PFSK-1 (cell line): ENCODE data around the gene PIP4P1. TPM values are rescaled to one million over a fixed set of nuclear protein-coding genes. Genes with fewer than 3 reads are reported as not detected.
A peak's percentile ranks its signal among the peaks of the same experiment; 100 is the strongest.

Experiments used
- FOXP2 ChIP-seq: optimal IDR thresholded peaks from 2 replicates; pipeline ENCODE3; 2011; ENCODE audit warnings: borderline replicate concordance, control low read depth, inconsistent platforms; ENCODE audit not compliant: insufficient read depth; ENCODE audit errors: extremely low read length, extremely low read depth
- POLR2AphosphoS5 ChIP-seq: IDR thresholded peaks from 2 replicates; pipeline ENCODE4 v1.6.1; 2012; ENCODE audit warnings: low read depth, mild to moderate bottlenecking, control low read depth, low read length, moderate library complexity
- SIN3A ChIP-seq: IDR thresholded peaks from 2 replicates; pipeline ENCODE4 v1.6.1; 2012; ENCODE audit warnings: mild to moderate bottlenecking, low read length, moderate library complexity, borderline replicate concordance; ENCODE audit not compliant: insufficient read depth
- TAF1 ChIP-seq: IDR thresholded peaks from 2 replicates; pipeline ENCODE4 v1.6.1; 2012; ENCODE audit warnings: low read length, control low read depth, borderline replicate concordance; ENCODE audit not compliant: insufficient read depth
- polyA plus RNA-seq: library from polyadenylated mRNA; unstranded; fragments of >200 nt; gene quantifications from one replicate; pipeline ENCODE4 v1.2.1, GENCODE V29; 2012; ENCODE audit warnings: low read depth, missing spikeins; ENCODE audit not compliant: insufficient read length
- TF ChIP-seq, protein P1 (sequence below), 2 experiments: IDR thresholded peaks; 2 replicates each; pipeline versions ENCODE4 v1.6.1 to v1.8.0; 2011 to 2012; ENCODE audit warnings: low read depth in 2 of 2, low read length in 2 of 2, control low read depth in 1 of 2, inconsistent platforms in 1 of 2, mild to moderate bottlenecking in 1 of 2, moderate library complexity in 1 of 2; ENCODE audit not compliant: insufficient read depth in 1 of 2

Gene PIP4P1
- polyA plus RNA-seq = 34.2 TPM

DNA sequence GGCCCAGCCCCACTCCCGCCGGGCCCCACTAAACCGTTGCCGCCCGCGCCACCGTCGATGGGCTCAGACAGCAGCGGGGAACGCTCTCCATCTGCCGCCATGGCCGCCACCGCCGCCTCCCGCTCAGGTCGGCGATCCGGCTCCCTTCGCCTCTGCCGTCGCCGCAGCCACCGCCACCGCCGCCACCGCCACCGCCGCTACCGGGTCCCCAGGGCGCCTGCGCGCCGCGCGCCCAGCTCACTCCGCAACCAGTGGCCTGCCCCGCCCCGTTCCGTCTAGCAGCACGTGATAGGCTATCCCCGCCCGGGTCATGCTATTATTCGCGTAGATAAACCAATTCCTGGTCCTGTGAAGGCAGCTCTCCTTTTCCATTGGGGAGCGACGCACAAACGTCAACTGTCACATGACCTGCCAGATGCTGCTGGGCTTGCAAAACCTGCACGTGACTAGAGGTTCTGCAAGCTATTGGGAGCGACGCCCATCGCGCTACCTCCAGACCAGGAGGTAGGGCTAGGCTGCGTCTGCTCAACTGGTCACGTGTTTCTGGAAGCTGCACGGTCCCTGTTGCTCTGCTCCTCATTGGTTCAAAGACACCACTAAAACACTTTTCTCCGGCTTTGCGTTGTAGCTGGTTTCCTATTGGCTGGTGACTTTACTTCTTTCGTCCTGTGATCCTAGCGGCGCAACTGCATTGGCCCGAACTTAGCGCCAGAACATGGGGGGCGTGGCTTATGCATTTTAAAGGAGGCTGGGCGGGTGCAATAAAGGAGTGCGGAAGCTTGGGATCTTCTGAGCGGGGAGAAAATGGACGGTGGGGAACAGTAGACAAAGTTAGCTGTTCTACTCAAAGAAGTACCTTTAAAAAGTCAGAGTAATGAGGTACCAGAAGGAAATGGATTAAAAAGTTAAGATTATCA is at the start of gene PIP4P1:
PIP4P1 (minus strand) TSS at position 210 of the 917 bp plus-strand sequence; CDS start at position 101, 109 bp downstream.
- TF ChIP-seq, protein P1, sequence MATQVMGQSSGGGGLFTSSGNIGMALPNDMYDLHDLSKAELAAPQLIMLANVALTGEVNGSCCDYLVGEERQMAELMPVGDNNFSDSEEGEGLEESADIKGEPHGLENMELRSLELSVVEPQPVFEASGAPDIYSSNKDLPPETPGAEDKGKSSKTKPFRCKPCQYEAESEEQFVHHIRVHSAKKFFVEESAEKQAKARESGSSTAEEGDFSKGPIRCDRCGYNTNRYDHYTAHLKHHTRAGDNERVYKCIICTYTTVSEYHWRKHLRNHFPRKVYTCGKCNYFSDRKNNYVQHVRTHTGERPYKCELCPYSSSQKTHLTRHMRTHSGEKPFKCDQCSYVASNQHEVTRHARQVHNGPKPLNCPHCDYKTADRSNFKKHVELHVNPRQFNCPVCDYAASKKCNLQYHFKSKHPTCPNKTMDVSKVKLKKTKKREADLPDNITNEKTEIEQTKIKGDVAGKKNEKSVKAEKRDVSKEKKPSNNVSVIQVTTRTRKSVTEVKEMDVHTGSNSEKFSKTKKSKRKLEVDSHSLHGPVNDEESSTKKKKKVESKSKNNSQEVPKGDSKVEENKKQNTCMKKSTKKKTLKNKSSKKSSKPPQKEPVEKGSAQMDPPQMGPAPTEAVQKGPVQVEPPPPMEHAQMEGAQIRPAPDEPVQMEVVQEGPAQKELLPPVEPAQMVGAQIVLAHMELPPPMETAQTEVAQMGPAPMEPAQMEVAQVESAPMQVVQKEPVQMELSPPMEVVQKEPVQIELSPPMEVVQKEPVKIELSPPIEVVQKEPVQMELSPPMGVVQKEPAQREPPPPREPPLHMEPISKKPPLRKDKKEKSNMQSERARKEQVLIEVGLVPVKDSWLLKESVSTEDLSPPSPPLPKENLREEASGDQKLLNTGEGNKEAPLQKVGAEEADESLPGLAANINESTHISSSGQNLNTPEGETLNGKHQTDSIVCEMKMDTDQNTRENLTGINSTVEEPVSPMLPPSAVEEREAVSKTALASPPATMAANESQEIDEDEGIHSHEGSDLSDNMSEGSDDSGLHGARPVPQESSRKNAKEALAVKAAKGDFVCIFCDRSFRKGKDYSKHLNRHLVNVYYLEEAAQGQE (IDR thresholded peaks at IDR 0.05; ENCODE audit: insufficient read depth in 1 of 2, low read depth in 2 of 2, low read length in 2 of 2) = no peak
- peak; percentile 57; the same call in 1 of the 2 replicates for TF ChIP-seq POLR2AphosphoS5
- TF ChIP-seq SIN3A = no peak
- TF ChIP-seq FOXP2 = no peak
- no peak for TF ChIP-seq TAF1

DNA sequence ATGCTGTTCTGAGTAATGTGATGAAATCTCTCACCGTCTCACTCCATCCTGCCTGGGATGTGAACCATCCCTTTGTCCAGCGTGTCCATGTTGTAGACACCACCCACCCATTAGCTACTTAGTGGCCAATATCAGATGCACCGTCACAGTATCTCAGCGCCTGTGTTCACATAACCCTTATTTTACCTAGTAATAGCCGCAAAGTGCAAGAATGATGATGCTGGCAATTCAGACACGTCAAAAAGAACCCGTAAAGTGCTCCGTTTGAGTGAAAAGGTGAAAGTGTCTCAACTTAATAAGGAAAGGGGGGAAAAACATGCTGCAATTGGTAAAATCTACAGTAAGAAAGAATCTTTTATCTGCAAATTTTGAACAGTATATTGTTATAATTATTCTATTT is 47.1 kb upstream of the PIP4P1 start:
- no peak for TF ChIP-seq FOXP2

GRCh38 chr14:20503898-20504297 is 42.7 kb upstream of the PIP4P1 start:
- TF ChIP-seq TAF1 (no peak), FOXP2 (no peak), POLR2AphosphoS5 (no peak), SIN3A (no peak)
- TF ChIP-seq, protein P1 (IDR thresholded peaks at IDR 0.05; ENCODE audit: insufficient read depth in 1 of 2, low read depth in 2 of 2, low read length in 2 of 2) = no peak

DNA sequence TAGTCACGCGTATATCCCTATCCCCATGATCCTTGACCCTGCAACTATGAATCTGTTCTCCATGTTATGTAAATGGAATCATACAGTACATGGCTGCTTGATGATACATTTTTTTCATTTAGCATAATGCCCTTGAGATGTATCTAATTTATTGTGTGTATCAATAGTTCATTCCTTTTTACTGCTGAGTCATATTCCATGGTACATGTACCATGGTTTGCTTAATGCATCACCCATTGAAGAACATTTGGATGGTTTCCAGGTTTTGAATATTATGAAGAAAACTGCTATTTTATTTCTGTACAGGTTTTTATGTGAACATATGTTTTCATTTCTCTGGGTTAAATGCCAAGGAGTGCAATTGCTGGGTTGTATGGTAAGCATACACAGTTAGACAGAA is 40.1 kb upstream of the PIP4P1 start:
- TF ChIP-seq POLR2AphosphoS5 (no peak), FOXP2 (no peak), TAF1 (no peak), SIN3A (no peak)
- TF ChIP-seq, protein P1 (IDR thresholded peaks at IDR 0.05; ENCODE audit: insufficient read depth in 1 of 2, low read depth in 2 of 2, low read length in 2 of 2) = no peak

DNA sequence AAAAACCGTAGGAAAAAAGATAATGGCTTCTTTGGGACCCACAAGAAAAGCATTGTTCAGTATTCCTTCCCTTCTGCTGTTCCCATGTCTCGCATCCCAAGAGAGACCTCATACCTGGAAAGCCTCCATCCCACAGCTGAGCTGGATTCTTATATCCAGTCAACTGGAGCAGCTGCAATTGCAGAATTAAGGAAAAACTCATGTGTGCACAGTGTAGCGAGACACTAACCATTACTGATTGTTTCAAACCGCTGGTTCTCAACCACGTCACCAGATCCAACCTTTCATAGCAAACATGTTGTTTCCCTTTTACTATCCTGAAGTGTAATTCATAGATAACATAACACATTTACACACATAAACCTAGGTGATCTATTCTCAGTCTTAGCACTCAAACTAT is 38.6 kb upstream of the PIP4P1 start:
- no peak for TF ChIP-seq TAF1
- no peak for TF ChIP-seq POLR2AphosphoS5
- no peak for TF ChIP-seq FOXP2
- no peak for TF ChIP-seq SIN3A
- TF ChIP-seq, protein P1 (IDR thresholded peaks at IDR 0.05; ENCODE audit: insufficient read depth in 1 of 2, low read depth in 2 of 2, low read length in 2 of 2) = no peak
